ENCODE data around the gene TNFRSF1B. TPM values are rescaled to one million over a fixed set of nuclear protein-coding genes. Genes with fewer than 3 reads are reported as not detected.

The TNFRSF1B gene
- polyA plus RNA-seq, 1 donor (not counting 4 experiments of a cell fraction or from before 2014, with no cell fraction given), result 0.04 TPM

- DNase-seq (ENCODE audit: low read depth, low spot score), result no peak
- no peaks in the 10 kb centered on the region for H3K4me1 ChIP-seq (ENCODE audit: control insufficient read depth, extremely low read depth, insufficient read depth, low read length)
- H3K79me2 ChIP-seq (ENCODE audit: control insufficient read depth, insufficient read depth, low read length), result no peaks in the 10 kb centered on the region
- H4K20me1 ChIP-seq (ENCODE audit: control insufficient read depth, extremely low read depth, insufficient read depth, low read length), result no peaks in the 10 kb centered on the region
- FAIRE-seq, result no peak
- H3K36me3 ChIP-seq (ENCODE audit: control insufficient read depth in 2 of 2, extremely low read depth in 1 of 2, insufficient read depth in 2 of 2, low read length in 2 of 2), result peaks cover 24 to 34% of the 10 kb centered on the region in 2 experiments
- no peak overlapping the region for H3K27ac ChIP-seq (ENCODE audit: control insufficient read depth, insufficient read depth, low read length)
- H3K9ac ChIP-seq (ENCODE audit: control insufficient read depth, extremely low read depth, insufficient read depth, low read length), result no peak overlapping the region
- H3K4me3 ChIP-seq (ENCODE audit: control insufficient read depth in 2 of 3, extremely low read depth in 1 of 3, insufficient read depth in 2 of 3, low read depth in 1 of 3, low read length in 3 of 3), result no peak overlapping the region
- no peak overlapping the region for H3K4me2 ChIP-seq (ENCODE audit: control insufficient read depth, extremely low read depth, insufficient read depth, low read depth, low read length)
- dilution Hi-C loops (cut with MboI; ENCODE audit: extremely low pct_ligation_motif_present, low sequenced_read_pairs), result no loop called here
- H3K9me1 ChIP-seq (ENCODE audit: control insufficient read depth, extremely low read depth, insufficient read depth, low read length), result no peaks in the 10 kb centered on the region
- no peak overlapping the region for H2AFZ ChIP-seq (ENCODE audit: control insufficient read depth, low read length)
- no peaks in the 10 kb centered on the region for H3K27me3 ChIP-seq (ENCODE audit: control insufficient read depth, extremely low read depth, insufficient read depth, low read length)
- TF ChIP-seq EZH2 (IDR thresholded peaks at IDR 0.05; ENCODE audit: low read length) (no peak), CTCF (optimal IDR thresholded peaks at IDR 0.05 in 1 of 3, IDR thresholded peaks at IDR 0.05 in 1 of 3, conservative IDR thresholded peaks at IDR 0.05 in 1 of 3; ENCODE audit: extremely low read depth in 1 of 3, insufficient read depth in 2 of 3, low read length in 3 of 3) (no peak)
- H3K9me3 ChIP-seq (ENCODE audit: control insufficient read depth, low read depth, low read length), result no peaks in the 10 kb centered on the region
Measured at GRCh38 chr1:12246584-12246983, 79.8 kb downstream of the TNFRSF1B start.

DNA sequence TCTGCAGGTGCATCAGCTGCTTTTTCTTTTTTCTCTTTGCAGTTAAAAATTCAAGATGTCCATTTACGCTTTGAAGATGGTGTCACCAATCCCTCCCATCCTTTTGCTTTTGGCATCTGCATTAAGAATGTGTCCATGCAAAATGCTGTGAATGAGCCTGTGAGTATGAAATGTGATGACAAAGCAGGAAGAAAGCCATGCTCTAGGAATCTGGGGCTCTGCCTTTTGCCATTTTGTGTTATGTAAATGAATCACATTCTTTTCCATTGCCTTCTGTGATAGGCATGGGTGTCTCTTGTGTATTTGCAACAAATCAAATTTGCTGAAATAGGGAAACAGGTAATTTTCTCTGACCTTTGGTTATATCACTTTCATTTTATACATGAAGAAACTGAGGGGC lies 82.4 kb downstream of the TNFRSF1B start:
- TF ChIP-seq CTCF (optimal IDR thresholded peaks at IDR 0.05 in 1 of 3, IDR thresholded peaks at IDR 0.05 in 1 of 3, conservative IDR thresholded peaks at IDR 0.05 in 1 of 3; ENCODE audit: extremely low read depth in 1 of 3, insufficient read depth in 2 of 3, low read length in 3 of 3), result no peak
- no peak for TF ChIP-seq EZH2 (IDR thresholded peaks at IDR 0.05; ENCODE audit: low read length)
- H3K27ac ChIP-seq (ENCODE audit: control insufficient read depth, insufficient read depth, low read length), result no peak overlapping the region
- no peak overlapping the region for H2AFZ ChIP-seq (ENCODE audit: control insufficient read depth, low read length)
- H3K27me3 ChIP-seq (ENCODE audit: control insufficient read depth, extremely low read depth, insufficient read depth, low read length), result no peaks in the 10 kb centered on the region
- peaks cover 23 to 35% of the 10 kb centered on the region in 2 experiments for H3K36me3 ChIP-seq (ENCODE audit: control insufficient read depth in 2 of 2, extremely low read depth in 1 of 2, insufficient read depth in 2 of 2, low read length in 2 of 2)
- no peaks in the 10 kb centered on the region for H3K9me1 ChIP-seq (ENCODE audit: control insufficient read depth, extremely low read depth, insufficient read depth, low read length)
- H3K9ac ChIP-seq (ENCODE audit: control insufficient read depth, extremely low read depth, insufficient read depth, low read length), result no peak overlapping the region
- H3K9me3 ChIP-seq (ENCODE audit: control insufficient read depth, low read depth, low read length), result no peaks in the 10 kb centered on the region
- DNase-seq (ENCODE audit: low read depth, low spot score) (no peak), FAIRE-seq (no peak)
- H3K4me2 ChIP-seq (ENCODE audit: control insufficient read depth, extremely low read depth, insufficient read depth, low read depth, low read length), result no peak overlapping the region
- dilution Hi-C loops (cut with MboI; ENCODE audit: extremely low pct_ligation_motif_present, low sequenced_read_pairs), result no loop called here
- H3K79me2 ChIP-seq (ENCODE audit: control insufficient read depth, insufficient read depth, low read length), result no peaks in the 10 kb centered on the region
- H4K20me1 ChIP-seq (ENCODE audit: control insufficient read depth, extremely low read depth, insufficient read depth, low read length), result no peaks in the 10 kb centered on the region
- no peaks in the 10 kb centered on the region for H3K4me1 ChIP-seq (ENCODE audit: control insufficient read depth, extremely low read depth, insufficient read depth, low read length)
- H3K4me3 ChIP-seq (ENCODE audit: control insufficient read depth in 2 of 3, extremely low read depth in 1 of 3, insufficient read depth in 2 of 3, low read depth in 1 of 3, low read length in 3 of 3), result no peak overlapping the region

Measured in keratinocyte (primary cell).